Panc1 (cell line): ENCODE measurements around the gene RPL28. TPM values are rescaled to one million over a fixed set of nuclear protein-coding genes. Genes with fewer than 3 reads are reported as not detected.

Experiments
- ATAC-seq: fragments of 200-7000 bp; cut with Tn5 transposase; 2 replicates; pipeline ENCODE4 v1.9.1; 2020; ENCODE audit warnings: mild to moderate bottlenecking, moderate library complexity
- Bru-seq: library from RNA; stranded (reverse); fragments of 400-500 nt; gene quantifications from one replicate; lab custom pipeline; 2021; lab: Mats Ljungman, UMichigan
- BruChase-seq, 2 experiments: library from RNA; stranded (reverse); fragments of 400-500 nt; gene quantifications; one replicate each; lab custom pipeline; 2021; lab: Mats Ljungman, UMichigan
- BruUV-seq: library from RNA; stranded (reverse); fragments of 400-500 nt; replicated peaks from 2 replicates; lab custom pipeline; 2021; lab: Mats Ljungman, UMichigan
- CTCF ChIA-PET: fragments of 300-600 bp; sonication (Branson Sonifier 250); formaldehyde crosslinking; loops from one replicate; lab custom pipeline; 2022; ENCODE audit warnings: antibody characterized with exemption; lab: Charles Lee
- POLR2A ChIA-PET: fragments of 300-600 bp; sonication (Branson Sonifier 250); formaldehyde crosslinking; loops from one replicate; lab custom pipeline; 2022; ENCODE audit warnings: antibody characterized with exemption; lab: Charles Lee
- DNase-seq: peaks from one replicate; pipeline ENCODE4 v3.0.0-alpha.2; 2010; ENCODE audit warnings: low read depth, low spot score
- H3K27ac ChIP-seq: 2 replicates; pipeline ENCODE4 v1.5.1; 2011; ENCODE audit warnings: mild to moderate bottlenecking, low read length, inconsistent platforms
- H3K27me3 ChIP-seq: fragments of 200-500 bp; sonication (Bioruptor generic); 2 replicates; pipeline ENCODE4 v1.6.0; 2014; ENCODE audit warnings: low read length, inconsistent platforms; ENCODE audit not compliant: control insufficient read depth, insufficient read depth
- H3K36me3 ChIP-seq: fragments of 200-500 bp; sonication (Bioruptor generic); 2 replicates; pipeline ENCODE4 v1.5.1; 2014; ENCODE audit warnings: inconsistent platforms, mild to moderate bottlenecking, low read length, moderate library complexity; ENCODE audit not compliant: control insufficient read depth, insufficient read depth
- H3K4me1 ChIP-seq: 2 replicates; pipeline ENCODE4 v1.5.1; 2011; ENCODE audit warnings: inconsistent platforms, mild to moderate bottlenecking, low read length, moderate library complexity; ENCODE audit not compliant: control insufficient read depth, insufficient read depth
- H3K4me3 ChIP-seq, 2 experiments: 2 replicates each; pipeline ENCODE4 v1.5.1; 2011 to 2012; ENCODE audit warnings: low read depth in 2 of 2, low read length in 2 of 2, mild to moderate bottlenecking in 2 of 2, inconsistent platforms in 1 of 2, moderate library complexity in 1 of 2
- H3K9me3 ChIP-seq: fragments of 200-500 bp; sonication (Bioruptor generic); 2 replicates; pipeline ENCODE4 v1.5.1; 2014; ENCODE audit warnings: low read depth, mild to moderate bottlenecking, inconsistent platforms, low read length, moderate library complexity; ENCODE audit not compliant: control insufficient read depth, insufficient read depth
- CTCF ChIP-seq: fragments of 450-650 bp; IDR thresholded peaks from 2 replicates; pipeline ENCODE4 v1.5.1; 2017; ENCODE audit warnings: mild to moderate bottlenecking
- POLR2AphosphoS5 ChIP-seq: IDR thresholded peaks from 2 replicates; pipeline ENCODE4 v1.6.1; 2012; ENCODE audit warnings: mild to moderate bottlenecking, low read depth, low read length, moderate library complexity
- REST ChIP-seq, 2 experiments: IDR thresholded peaks; 2 replicates each; pipeline ENCODE4 v1.6.1; 2011 to 2012; ENCODE audit warnings: low read depth in 2 of 2, control low read depth in 1 of 2, low read length in 1 of 2, mild to moderate bottlenecking in 1 of 2, moderate library complexity in 1 of 2; ENCODE audit not compliant: insufficient read depth in 1 of 2
- SIN3A ChIP-seq: IDR thresholded peaks from 2 replicates; pipeline ENCODE4 v1.6.1; 2012; ENCODE audit warnings: low read depth, mild to moderate bottlenecking, low read length, moderate library complexity, borderline replicate concordance; ENCODE audit not compliant: insufficient read depth
- TCF7L2 ChIP-seq: IDR thresholded peaks from 2 replicates; pipeline ENCODE4 v1.6.1; 2011; ENCODE audit warnings: mild to moderate bottlenecking, low read depth, low read length, inconsistent platforms
- in situ Hi-C: cut with HindIII; loops from 2 replicates; pipeline ENCODE4 v1.10.0; 2016; ENCODE audit warnings: low sequenced_read_pairs, low pct_unique_long_range_greater_than_20kb
- intact Hi-C: fragments of 100-400 bp; cut with micrococcal nuclease; formaldehyde crosslinking; loops from one replicate; pipeline ENCODE4 v1.10.0; 2022; ENCODE audit not compliant: unreplicated experiment
- long read RNA-seq: library from polyadenylated mRNA; unstranded; transcript quantifications from one replicate; pipeline ENCODE4 v2.0.0, GENCODE V29; 2021; ENCODE audit not compliant: unreplicated experiment
- polyA plus RNA-seq: library from polyadenylated mRNA; unstranded; fragments of >200 nt; gene quantifications from one replicate; pipeline ENCODE4 v1.2.1, GENCODE V29; 2012; ENCODE audit warnings: missing spikeins; ENCODE audit not compliant: insufficient read length
- total RNA-seq: library from RNA; stranded (reverse); gene quantifications from one replicate; pipeline ENCODE4 v1.2.1, GENCODE V29; 2021; ENCODE audit not compliant: unreplicated experiment

RPL28 gene
- total RNA-seq (2,154 TPM), Bru-seq, nascent RNA (percentile 96 among the genes with signal in this experiment), BruChase-seq, experiment 1, labeled RNA remaining after a 2-hour chase (percentile 96 among the genes with signal in this experiment), BruChase-seq, experiment 2, labeled RNA remaining after a 6-hour chase (percentile 96 among the genes with signal in this experiment)
- polyA plus RNA-seq, result 3,316 TPM
- long read RNA-seq, full-length matches to known transcripts, result 325 of 562 reads
- long read RNA-seq, partial matches to known transcripts, result 206 of 562 reads
- long read RNA-seq, other reads (novel, unspliced or antisense), result 31 of 562 reads

DNA sequence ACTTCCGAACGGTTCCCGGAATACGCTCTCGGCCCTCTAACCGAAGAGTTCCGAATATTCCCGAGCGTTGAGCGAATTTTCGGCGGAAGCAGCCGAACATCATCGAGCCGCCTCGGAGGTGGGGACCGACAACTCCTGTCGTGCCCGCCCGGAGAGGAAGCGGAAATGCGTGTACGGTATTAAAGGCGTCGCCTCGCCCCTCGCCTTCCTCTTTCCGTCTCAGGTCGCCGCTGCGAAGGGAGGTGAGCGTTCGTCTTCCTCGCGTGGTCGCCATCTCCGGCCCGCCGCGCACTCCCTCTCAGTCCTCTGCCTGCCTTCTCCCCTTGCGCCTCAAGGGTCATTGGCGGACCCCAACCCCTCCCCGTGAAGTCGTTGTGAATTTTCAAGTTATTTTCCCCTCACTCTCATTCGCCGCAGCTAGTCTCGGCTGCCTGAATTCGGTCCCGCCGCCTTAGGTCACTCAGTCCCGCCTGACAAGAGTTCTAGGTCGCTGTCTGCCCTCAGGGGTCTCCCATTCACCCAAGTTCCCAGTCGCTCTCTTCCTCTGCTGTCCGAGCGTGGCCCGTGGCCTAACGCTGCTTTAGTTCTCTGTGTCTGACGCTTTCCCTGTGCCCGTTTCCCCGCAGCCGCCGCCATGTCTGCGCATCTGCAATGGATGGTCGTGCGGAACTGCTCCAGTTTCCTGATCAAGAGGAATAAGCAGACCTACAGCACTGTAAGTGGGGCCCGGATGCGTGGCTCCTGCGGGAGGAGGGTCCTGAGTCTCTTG, at the start of gene RPL28:
Gene RPL28, plus strand, starts transcription at position 209 of the 769 bp plus-strand sequence. Its CDS starts 426 bp downstream, at position 635.
- peak; percentile 99 for DNase-seq
- H3K27ac ChIP-seq, result peak within 1 kb of the TSS; percentile 97
- in situ Hi-C loops (no loop called here), intact Hi-C loops (no loop called here)
- ChIA-PET CTCF (interaction anchor here (0.7 kb wide), 1 partner anchor 47 kb away, joined by 3 read pairs; no protein-coding TSS in a partner anchor), POLR2A (no interaction called here)
- peaks cover 22% of the 10 kb centered on the region for H3K36me3 ChIP-seq
- no peaks in the 10 kb centered on the region for H3K9me3 ChIP-seq
- peaks cover 45% of the 10 kb centered on the region for H3K4me1 ChIP-seq
- H3K4me3 ChIP-seq, result peak within 1 kb of the TSS; percentile 83 to 98
- H3K27me3 ChIP-seq, result no peaks in the 10 kb centered on the region
- ATAC-seq, result peak; percentile 76
- TF ChIP-seq CTCF, result no peak
- TF ChIP-seq SIN3A, result peak; percentile 98; the same call in 1 of the 2 replicates
- peak; percentile 100 for TF ChIP-seq POLR2AphosphoS5
- TF ChIP-seq REST (IDR thresholded peaks at IDR 0.05; ENCODE audit: insufficient read depth in 1 of 2, low read depth in 2 of 2, low read length in 1 of 2), result peak in 1 of 2 experiments; percentile 81; a peak in 2 of 4 replicates
- no peak for TF ChIP-seq TCF7L2
- TSS peak; percentile 92 for BruUV-seq

GRCh38 chr19:55336101-55336500, 49.6 kb upstream of the RPL28 start:
- in situ Hi-C loops (no loop called here), intact Hi-C loops (no loop called here)
- Histone ChIP-seq H3K27ac (no peak overlapping the region), H3K27me3 (no peaks in the 10 kb centered on the region), H3K36me3 (no peaks in the 10 kb centered on the region), H3K9me3 (no peaks in the 10 kb centered on the region), H3K4me1 (peaks cover 13% of the 10 kb centered on the region), H3K4me3 (no peak overlapping the region)
- no TSS peak for BruUV-seq
- ATAC-seq, result no peak
- no peak for DNase-seq
- POLR2A ChIA-PET, result interaction anchor here (0.7 kb wide), 1 partner anchor 43 kb away, joined by 6 read pairs; no protein-coding TSS in a partner anchor
- TF ChIP-seq TCF7L2 (no peak), SIN3A (no peak), REST (IDR thresholded peaks at IDR 0.05; ENCODE audit: insufficient read depth in 1 of 2, low read depth in 2 of 2, low read length in 1 of 2) (no peak), POLR2AphosphoS5 (no peak), CTCF (no peak)
- CTCF ChIA-PET, result interaction anchor here (0.7 kb wide), 1 partner anchor 77 kb away, joined by 13 read pairs; the partner anchor contains the start of gene PPP6R1
